ENCODE results near the gene RAVER1. TPM values are rescaled to one million over a fixed set of nuclear protein-coding genes. Genes with fewer than 3 reads are reported as not detected.
"Not testable (repeated sequence)": the region's sequence is repeated elsewhere in the genome, so short reads cannot be mapped to it uniquely, and the experiment has no call there.

Gene RAVER1
- total RNA-seq, 1 donor from 2014 or later, result 13.8 TPM

DNA sequence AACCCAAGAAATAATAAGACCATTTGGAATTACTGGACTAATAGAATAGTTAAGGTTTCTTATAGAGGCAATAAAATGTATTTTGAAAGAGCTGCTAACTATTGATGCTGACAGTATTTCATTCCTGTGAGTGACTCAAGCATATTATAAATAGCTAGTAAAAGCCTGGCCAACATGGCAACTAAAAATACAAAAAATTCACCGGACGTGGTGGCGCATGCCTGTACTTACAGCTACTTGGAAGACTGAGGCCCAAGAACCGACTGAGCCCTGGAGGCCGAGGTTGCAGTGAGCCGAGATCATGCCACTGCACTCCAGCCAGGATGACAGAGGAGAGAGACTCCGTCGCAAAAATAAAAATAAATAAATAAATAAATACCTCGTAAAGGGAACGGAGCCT is 11.5 kb upstream of the RAVER1 start:
- no peak for DNase-seq

DNA sequence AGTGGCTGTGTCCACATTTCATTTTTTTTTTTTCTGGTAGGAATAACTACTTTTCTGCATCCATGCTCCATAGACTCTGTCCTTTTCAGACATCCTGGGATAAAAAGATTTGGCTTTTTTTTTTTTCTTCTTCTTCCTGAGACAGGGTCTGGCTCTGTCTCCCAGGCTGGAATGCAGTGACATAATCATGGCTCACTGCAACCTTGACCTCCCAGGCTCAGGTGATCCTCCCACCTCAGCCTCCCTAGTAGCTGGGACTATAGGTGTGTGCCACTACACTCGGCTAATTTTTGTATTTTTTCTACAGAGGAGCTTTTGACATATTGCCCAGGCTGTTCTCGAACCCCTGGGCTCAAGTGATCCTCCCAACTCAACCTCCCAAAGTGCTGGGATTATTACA is 10.2 kb upstream of the RAVER1 start:
- no peak for DNase-seq

DNA sequence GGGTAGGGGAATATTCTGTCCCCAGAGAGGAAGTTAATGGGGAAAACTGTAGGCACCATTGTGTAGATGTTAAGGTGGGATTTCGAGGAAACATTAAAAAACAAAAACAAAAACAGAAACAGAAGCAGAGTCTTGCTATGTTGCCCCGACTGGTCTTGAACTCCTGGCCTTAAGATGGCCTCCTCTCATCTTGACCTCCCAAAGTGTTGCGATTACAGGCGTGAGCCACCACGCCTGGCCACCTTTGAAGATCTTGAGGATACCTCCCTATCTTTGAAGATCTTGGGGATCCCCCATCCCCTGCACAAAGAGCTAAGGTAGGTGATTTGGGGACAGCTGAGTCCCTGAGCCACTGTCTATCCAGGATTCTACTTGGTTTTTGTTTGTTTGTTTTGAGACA is 6.6 kb upstream of the RAVER1 start:
- no peak for DNase-seq

DNA sequence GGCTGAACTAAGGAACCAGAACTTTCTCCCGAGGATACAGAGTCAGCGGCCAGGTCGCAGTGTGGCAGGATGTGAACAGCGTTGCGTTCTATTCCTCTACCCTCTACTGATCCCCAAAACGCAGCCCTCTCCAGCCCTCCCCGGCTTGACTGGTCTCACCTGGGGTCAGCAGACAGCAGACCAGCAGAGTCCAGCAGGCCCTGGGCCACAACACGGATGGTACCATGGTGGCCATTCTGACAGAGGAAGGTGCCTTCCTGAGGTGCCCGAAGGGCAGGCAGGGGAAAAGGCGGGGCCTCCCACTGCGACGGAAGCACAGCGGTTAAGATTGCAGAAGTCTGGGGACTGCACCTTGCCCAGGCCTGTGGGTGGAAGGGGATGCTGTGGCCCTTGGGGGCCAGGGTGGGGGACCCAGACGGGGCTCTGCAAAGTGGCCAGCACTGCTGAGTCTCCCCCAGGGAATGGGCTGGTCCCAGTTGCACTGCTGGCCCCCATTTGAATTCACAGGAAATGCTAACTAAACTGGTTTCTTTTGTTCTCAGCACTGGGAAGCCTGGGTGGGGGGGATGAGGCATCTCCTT is 6.1 kb upstream of the RAVER1 start, which contains the start of gene ICAM3:
Gene ICAM3, minus strand, starts transcription at position 245 of the 581 bp plus-strand sequence. Its CDS starts 10 bp downstream, at position 235.
- no peak for DNase-seq

DNA sequence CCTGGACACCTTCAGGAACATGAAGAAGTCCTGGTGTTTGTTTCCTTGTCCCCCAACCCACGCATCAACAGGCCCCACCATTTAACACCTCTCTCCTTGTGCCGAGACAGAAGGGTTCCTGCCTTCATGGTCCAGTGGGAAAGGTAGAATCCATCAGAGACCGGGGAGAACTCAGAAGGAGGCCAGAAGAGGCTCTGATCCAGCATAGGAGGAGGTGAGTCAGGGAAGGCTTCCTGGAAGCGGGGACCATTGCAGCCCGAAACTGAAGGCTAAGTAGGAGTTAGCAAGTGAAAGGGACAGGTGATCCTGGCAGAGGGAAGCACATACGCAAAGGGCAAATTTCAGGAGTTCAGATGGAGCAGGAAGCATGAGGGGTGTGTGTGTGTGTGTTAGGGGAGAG is 5.6 kb upstream of the RAVER1 start:
- DNase-seq, result no peak

DNA sequence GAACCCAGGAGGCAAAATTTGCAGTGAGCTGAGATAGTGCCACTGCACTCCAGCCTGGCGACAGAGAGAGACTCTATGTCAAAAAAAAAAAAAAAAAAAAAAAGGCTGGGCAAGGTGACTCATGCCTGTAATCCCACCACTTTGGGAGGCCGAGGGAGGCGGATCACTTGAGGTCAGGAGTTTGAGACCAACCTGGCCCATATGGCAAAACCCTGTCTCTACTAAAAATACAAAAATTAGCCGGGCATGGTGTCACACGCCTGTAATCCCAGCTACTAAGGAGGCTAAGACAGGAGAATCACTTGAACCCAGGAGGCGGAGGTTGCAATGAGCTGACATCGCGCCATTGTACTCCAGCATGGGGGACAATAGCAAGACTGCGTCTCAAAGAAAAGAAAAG is 3.4 kb upstream of the RAVER1 start:
- DNase-seq, result not testable (repeated sequence)

DNA sequence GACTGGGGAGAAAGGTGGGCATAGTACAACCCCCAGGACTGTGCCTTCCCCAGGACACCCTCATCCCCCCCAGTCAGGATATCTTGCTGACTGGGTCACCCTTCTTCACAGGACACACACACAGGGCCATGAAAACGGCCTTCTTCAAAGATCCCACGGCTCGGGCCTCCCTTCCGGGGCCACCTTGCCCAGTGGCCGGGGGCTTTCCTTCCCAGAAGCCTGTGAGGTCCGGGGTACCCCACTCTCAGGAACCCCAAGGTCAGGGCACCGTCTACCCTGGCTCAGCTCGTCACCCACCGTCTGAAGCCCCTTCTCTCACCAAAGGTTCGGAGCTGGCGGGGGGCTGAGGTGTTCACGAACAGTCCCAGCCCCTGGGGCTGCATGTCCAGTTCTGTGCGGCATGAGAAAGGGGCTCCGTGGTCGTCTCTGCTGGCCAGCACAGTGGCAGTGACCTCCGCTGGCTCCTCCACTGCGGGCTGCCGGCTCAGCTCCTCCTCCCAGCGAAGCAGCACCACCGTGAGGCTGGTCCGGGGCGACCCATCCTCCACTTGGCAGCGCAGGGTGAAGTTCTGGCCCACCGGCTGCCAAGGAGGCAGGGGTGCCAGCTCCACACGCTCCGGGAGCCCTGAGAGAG is 2.1 kb upstream of the RAVER1 start:
- no peak for DNase-seq

DNA sequence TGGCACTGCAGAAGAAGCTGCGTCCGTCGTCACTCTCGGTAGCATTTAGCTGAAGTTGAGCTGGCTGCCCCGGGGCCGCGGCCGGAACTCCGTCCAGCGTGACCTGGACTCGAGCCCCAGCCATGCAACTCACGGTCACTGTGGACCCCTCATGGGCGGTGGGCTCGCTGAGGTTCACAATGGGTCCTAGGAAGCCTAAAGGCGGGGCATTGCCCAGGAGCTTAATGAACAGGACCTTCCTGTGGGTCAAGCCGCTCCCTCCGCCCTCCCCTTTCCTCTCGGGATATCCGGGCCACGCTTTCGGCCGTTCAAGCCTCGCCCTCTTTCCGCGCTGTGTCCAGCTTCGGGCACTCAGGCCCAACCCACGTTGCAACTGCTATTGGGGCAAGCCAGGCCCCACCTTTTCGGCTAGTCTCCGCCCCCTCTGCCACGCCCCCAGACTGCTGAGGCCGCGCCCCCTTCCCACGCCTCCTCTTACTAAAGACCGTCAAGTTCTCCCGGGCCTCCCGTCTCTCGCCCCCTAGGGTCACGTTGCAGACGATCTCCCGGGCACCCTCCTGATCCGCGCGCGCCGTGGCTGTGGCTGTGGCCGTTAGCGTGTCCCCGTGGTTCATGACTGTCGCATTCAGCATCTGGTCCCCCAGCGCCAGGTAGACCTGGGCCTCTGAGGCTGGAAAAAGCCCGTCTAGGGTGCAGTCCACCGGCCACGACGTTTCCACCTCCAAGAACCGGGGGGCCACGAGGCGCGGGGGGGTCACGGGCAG is 1.4 kb upstream of the RAVER1 start:
- peak; percentile 91 for DNase-seq

DNA sequence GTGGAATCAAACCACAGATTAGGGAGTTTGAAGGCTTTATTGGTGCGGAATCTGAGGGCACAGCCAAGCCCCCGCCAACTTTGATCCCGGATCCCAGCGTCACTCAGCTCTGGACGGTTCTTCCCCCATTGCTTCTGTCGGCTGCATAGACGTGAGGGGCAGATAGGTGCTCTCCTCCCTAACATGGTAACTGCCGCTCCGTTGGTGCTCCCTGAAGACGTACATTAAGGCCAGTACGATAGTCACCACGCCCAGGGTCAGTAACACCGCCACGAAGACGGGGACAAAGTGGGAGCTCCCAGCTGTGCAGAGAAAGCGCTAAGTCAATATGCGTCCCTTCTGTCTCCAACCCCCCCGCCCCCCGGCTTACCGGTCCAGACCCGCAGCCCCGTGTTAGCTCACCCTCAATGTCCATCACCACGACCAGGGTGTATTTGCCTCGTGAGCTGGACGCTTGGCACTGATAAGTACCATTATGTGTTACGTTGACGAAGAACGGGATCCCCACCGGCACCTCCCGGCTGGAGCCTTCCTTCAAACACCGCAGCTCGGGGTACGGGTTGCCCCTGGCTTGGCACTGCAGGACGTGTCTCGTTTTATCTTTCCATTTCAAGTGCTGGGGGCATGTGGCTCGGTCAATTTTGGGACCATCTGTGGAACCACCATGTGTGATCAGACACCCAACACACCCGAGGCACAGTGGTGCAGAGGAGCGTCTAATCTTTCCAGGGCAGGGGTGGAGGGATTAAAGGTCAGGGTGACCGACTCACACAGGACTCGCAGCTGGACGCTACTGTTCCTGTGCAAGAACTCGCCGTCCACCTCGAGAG is 644 bp upstream of the RAVER1 start:
- DNase-seq, result peak; percentile 9

DNA sequence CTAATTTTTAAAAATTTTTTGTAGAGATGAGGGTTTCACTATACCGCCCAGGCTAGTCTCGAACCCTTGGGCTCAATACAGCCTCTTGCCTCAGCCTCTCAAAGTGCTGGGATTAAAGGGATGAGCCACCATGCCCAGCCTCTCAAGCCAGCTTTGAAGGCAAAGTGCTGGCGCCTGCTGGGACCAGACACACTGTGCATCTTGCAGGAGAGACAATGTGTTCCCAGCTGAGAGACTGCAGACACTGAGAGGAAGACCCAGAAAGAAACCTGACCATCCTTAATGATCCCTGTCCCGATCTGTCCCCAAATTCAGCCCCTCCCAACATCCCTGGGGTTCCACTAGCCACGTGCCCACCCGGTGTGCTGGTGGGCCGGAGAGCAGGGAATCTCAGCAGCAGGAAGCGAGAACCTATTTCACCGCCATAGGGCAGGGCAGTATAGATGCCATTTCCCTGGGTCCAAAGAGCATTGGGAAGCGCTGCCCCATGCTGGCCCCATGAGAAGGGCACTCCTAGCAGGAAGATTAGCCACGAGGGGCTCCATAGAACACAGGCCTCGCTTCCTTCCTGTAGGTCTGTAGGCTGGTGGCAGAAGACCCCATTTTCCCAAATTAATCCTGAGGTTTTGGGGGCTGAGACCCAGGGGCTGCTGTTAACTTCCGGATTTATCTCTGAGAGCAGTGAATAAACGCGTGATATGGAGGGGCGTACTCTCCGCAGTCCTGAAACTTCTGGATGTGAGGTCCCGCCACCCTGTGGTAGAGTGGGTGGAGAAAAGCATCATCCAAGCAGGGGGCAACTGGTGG is 968 bp downstream of the RAVER1 start:
- DNase-seq, result no peak

DNA sequence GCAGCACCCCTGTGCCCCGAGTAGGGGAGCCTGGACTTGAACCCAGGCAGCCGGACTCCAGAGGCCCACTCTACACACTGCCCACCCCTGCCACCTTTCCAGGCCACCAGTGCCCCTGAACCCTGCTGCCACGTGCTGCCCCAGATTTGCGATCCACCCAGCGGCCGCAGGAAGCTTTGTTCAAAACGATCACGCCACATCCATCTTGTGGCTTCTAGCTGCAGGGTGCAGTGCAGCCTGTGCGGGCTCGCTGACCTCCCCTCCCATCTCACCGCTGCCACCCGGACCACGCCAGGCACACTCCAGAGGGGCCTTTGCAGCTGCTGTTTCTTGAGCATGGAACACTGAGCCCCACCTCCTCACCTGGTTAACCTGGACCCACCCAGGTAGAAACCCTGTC is 3.8 kb downstream of the RAVER1 start:
- no peak for DNase-seq

DNA sequence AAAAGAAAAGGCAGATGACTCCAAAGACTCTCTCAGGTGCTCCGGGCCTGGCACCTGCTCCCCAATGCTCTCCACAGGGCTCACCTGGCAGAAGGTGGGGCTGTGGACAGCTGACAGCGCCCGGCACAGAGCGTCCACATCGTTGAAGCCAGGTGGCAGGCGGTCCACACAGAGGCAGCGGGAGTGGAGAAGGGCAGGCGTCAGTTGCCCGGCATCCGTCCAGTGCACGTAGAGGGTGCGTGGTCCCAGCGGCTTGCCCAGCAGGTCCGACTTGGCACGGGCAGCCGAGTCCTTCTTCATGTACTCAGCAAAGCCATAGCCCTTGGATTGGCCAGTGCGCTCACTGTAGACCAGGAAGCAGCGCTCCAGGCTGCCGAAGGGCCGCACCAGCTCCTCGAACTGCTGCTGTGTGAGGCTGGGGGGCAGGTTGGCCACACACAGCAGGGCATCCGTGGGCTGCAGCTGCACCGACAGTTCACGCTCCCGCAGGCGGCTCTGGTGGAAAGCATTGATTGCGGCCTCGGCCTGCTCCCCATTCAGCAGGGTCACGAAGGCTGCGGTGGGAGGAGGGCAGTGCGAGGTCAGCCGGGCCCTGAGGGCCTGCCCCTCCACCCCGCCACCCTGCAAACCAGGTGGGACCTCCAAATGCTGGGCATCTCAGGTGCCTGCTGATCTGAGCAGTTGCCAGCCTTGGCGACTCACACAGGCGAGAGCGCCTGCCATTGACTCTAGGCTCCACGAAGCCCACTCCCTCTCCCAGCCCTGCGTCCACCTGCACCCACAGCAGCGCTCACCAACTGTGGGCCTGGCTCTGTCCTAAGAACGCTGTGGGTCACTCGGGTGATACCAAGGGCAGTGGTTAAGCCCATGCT is 4.5 kb downstream of the RAVER1 start:
- no peak for DNase-seq

DNA sequence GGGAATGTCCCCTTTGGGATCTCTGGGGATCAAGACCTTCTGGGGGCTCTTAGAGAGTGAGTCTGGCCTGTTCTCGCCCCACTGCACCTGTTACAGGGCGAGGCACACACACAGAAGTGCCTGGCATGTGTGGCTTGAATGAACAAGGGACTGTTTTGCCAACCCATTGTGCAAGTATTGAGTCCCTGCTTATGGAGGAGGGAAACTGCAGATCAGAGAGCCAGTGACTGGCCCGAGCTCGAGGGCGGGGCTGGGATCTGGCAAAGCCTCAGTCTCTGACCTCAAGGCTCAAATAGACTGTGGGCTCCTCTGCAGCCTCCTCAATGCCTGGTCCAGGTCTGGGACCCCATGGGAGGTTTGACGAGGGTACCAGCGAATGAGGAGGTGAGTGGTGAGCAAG is 5.5 kb downstream of the RAVER1 start:
- no peak for DNase-seq

DNA sequence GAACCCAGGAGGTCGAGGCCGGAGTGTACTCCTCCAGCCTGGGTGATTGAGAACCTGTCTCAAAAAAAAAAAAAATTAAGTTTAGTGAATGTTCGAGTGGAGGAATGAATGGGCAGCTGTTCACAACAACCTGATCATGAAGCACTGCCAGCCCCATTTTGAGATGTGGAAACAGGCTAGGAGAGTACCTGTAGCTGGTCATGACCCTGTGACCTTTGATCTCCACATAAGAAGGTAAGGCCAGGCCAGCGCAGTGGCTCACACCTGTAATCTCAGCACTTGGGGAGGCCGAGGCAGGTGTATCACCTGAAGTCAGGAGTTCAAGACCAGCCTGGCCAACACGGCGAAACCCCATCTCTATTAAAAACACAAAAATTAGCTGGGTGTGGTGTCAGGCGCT is 7.6 kb downstream of the RAVER1 start:
- no peak for DNase-seq

DNA sequence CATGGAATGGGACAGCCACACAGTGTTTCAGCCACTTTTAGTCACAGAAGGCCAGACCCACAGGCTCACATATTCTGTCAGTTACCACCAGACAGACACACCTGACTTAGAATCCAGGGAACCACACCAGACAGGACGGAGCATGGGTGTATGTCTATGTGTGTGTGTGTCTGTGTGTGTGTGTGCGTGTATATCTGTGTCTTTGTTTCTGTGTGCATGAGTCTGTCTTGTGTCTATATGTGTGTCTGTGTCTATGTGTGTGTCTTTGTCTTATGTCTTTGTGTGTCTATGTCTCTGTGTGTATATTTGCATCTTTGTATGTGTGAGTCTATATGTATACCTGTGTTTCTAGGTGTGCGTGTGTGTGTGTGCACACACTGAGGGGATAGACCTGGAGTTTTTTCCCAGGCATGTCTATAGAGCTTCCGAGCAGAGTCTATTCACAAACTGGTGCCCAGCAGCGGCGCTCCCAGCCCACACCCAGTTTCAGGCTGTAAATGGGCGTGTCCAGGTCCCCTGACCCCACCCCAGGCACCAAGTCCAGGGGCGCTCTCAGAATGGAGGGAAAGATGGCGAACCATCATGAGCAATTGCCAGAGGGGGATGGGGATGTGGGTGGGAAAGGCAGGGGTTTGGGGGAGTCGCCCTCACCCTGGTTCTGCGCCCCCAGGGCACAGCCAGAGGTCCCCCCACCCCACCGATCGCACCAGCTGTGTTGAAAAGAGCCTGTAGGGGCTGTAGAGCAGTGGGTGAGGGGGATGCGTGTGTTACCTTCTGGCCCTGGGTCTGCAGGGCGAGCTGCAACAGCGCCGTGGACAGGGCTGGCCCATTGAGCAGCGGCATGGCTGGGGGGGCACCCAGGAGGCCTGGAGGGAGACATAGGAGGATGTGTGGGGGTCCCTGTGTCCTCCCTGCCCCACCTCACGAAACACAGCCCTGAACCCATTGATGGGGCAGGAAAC is 11.2 kb downstream of the RAVER1 start:
- DNase-seq, result no peak

DNA sequence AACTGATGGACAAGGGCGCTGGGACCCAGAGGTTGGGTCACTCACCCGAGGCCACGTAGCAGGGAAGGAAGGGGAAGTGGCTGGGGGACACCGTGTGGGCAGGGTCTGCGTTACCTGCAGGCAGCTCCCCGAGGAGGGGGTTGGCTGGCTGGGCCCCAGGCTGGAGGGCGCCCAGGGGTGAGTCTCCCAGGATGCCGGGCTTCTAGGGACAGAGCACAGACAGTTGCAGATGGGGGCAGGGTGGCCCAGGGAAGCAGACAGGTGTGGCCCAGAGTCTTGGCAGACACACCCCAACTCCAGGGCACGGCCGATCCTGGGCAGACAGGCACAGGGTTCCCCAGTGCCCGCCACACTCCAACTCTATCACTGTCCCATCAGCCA is 11.9 kb downstream of the RAVER1 start:
- DNase-seq, result no peak

DNA sequence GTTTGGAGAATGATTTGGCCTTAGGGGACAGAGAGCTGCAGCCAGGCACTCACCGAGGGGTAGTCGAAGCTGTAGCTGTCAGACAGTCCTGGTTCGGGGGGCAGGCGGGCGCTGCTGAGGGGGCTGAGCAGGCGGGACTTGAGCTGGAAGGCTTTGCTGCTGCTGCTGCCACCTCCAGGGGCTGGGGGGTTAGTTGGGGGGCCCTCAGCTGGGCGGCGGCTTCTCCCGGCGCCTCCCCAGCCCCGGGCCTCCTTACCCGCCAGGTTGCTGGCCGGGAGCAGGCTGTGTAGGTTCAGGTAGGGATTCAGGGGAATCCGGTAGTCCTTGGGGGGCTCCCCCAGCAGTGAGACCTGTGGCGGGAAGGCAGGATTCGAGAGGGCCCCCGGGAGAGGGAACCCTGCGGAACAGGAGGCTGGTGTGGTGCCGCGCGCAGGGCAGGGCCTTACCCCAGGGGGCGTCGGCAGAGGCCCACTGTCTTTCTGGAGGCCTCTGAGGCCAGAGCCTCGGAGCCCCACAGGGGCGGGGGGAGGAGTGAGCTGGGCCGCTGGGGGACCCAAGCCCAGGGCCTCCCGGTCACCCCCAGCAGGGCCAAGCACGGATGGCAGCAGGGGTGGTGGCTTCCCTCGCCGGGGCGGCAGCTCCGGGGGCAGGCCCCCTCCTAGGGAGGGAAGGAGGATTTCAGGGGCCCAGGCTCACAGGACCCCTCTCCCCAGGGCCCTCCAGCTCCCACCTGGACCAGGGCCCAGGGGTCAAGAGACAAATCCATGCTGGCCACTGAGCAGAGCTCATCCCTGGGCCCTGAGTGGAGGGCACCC is 12.5 kb downstream of the RAVER1 start:
- DNase-seq, result no peak

DNA sequence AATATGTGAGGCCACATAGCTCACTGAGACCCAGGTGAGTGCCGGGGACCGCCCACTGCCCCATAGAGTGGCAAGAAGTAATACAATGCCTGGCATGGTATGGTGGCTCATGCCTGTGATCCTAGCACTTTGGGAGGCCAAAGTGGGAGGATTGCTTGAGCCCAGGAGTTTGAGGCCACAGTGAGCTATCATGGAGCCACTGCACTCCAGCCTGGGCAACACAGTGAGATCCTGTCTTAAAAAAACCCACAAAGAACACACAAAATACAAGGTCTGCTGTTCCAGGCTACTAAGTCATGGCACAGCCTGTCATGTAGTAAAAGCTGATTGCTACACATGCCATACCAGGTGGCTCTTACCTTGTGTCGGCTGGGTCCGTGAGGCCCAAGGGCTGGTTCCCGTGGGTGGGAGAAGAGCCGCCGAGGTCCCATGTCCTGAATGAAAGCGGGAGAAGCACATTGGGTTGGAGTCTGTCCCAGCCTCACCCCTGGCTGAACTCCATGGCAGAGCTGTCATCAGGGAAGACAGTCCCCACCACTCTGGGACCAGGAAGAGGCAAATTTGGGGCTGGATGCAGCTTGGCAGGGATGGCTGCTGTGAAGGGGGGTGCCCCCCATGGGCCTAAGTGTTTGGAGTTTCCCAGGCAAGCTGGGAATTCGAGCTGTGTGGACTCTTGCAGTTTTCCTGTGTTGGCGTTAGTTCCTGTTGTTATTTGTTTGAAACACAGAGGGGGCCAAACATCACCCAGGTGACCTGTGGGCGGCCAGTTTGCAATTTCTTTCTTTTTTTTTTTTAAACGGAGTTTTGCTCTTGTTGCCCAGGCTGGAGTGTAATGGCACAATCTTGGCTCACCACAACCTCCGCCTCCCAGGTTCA is 14.3 kb downstream of the RAVER1 start:
- no peak for DNase-seq
